Esophagus (tissue), 2 donors: ENCODE data around the gene COL4A1. TPM values are rescaled to one million over a fixed set of nuclear protein-coding genes. Genes with fewer than 3 reads are reported as not detected.

ENCODE experiments used
- H3K27ac ChIP-seq, 2 donors: one replicate each; pipeline ENCODE4 v1.5.1; 2013; ENCODE audit warnings: low read depth in 2 of 2, mild to moderate bottlenecking in 2 of 2, inconsistent platforms in 1 of 2, low read length in 1 of 2, moderate library complexity in 1 of 2
- H3K27me3 ChIP-seq, 2 donors: one replicate each; pipeline ENCODE4 v1.6.1; 2013; ENCODE audit warnings: low read length in 2 of 2, control low read depth in 1 of 2, mild to moderate bottlenecking in 1 of 2; ENCODE audit not compliant: insufficient read depth in 2 of 2, control insufficient read depth in 1 of 2
- H3K36me3 ChIP-seq, 2 donors: one replicate each; pipeline ENCODE4 v1.6.1; 2013; ENCODE audit warnings: low read length in 1 of 2; ENCODE audit not compliant: control insufficient read depth in 2 of 2, insufficient read depth in 2 of 2
- H3K4me1 ChIP-seq, 2 donors: one replicate each; pipeline ENCODE4 v1.6.1; 2013; ENCODE audit warnings: low read length in 1 of 2; ENCODE audit not compliant: control insufficient read depth in 2 of 2, insufficient read depth in 2 of 2
- H3K4me3 ChIP-seq, 2 donors: one replicate each; pipeline ENCODE4 v1.5.1; 2013; ENCODE audit warnings: low read length in 2 of 2, mild to moderate bottlenecking in 2 of 2, low read depth in 1 of 2, moderate library complexity in 1 of 2
- H3K9me3 ChIP-seq, 2 donors: one replicate each; pipeline ENCODE4 v1.6.1; 2013; ENCODE audit warnings: mild to moderate bottlenecking in 2 of 2, low read depth in 1 of 2, low read length in 1 of 2, moderate library complexity in 1 of 2; ENCODE audit not compliant: control insufficient read depth in 2 of 2, insufficient read depth in 1 of 2
- WGBS, 2 donors: extraction: QIAGEN DNeasy Blood & Tissue Kit; methylation state at CpG; one replicate each; pipeline ENCODE4 v1.1.7; 2013; 5-methylcytosine and 5-hydroxymethylcytosine counted together
- polyA plus RNA-seq, 2 donors: library from polyadenylated mRNA; stranded (reverse); fragments of 200-250 nt; gene quantifications; one replicate each; pipeline ENCODE4 v1.2.3, GENCODE V29; 2013
- donor health status: healthy with polysubstance abuse.
- donor health status: Bipolar disorder and iron deficiency.

COL4A1 gene
- polyA plus RNA-seq, 2 donors, result 10.4 to 23.7 TPM

DNA sequence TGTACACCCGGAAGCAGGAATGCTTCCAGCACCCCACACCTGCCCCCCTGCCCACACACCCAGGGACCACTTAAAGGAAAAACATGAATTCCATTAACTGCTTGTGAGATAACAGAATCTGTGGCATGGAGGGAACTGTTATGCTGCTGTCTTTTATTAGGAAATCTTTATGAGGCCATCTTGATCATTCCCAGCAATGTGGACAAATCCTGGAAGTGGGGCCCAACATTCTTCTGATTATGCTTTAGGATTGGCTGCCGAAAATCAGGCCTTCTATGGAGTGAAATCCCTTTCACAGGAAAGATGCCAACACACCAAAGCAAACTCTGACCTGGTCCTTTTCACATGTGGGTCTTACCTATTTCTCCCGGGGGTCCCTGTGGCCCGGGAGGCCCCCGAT lies 114.5 kb downstream of the COL4A1 start:
- Histone ChIP-seq H3K4me3 (no peak overlapping the region), H3K27ac (no peak overlapping the region), H3K27me3 (no peaks in the 10 kb centered on the region), H3K36me3 (peaks cover 0 to 5% of the 10 kb centered on the region in 2 donors), H3K4me1 (no peaks in the 10 kb centered on the region), H3K9me3 (no peaks in the 10 kb centered on the region)
- 89 to 92% methylated on average over 5 of the region's 5 CpGs for WGBS, 2 donors

DNA sequence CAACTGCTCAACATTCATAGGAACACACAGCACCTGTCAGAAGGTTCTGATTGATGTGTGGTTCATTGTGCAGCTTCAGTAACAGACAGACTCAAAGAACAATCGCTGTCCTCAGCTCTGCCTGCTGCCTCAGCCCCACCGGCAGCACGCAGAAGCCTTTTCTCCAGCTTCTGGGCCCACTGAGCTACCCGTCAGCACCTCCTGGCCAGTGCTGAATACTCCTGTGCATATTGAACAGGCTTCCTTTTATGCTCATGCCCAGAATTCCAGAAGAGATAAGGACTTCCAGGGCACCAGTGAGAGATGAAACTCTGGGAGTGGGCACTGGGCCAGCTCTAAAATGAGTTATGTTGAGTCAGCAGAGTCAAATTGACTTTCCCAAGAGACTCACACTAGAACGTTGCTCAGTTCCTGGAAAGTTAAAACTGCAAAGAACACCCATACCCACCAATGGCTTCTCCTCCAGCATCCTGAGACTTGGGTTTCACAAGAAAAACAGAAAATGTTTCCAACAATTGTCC lies 119.3 kb downstream of the COL4A1 start:
- Histone ChIP-seq H3K4me3 (no peak overlapping the region), H3K4me1 (no peaks in the 10 kb centered on the region), H3K27ac (no peak overlapping the region), H3K27me3 (no peaks in the 10 kb centered on the region), H3K9me3 (no peaks in the 10 kb centered on the region), H3K36me3 (peaks cover 0 to 7% of the 10 kb centered on the region in 2 donors)
- WGBS, 2 donors, result 61 to 62% methylated on average over 5 of the region's 5 CpGs

DNA sequence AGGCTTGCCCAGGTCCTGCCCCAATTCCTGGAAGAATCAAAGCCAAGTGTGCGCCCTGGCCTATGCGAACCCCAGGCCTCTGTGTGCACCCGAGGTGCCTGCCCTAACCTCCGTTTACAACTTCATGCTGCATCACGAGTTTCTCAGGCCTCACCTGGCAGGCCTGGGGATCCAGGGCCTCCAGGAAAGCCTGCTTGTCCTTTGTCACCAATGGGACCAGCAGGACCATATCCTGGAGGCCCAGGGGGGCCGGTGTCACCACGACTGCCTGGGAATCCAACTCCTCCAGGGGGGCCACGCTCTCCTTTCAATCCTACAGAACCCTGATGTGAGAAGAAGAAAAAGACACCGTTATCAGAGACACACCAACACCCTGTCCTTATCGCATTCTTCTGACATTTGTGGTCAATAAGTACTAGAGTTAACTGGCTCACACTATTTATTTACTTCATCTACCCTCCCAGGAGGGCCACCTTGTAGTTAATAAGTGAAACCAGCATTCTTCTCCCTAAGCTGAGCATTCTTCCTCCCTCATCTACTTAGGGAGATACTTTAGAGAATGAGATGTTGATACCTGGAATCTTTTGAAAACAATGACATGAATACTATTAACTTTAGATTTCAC lies 120.6 kb downstream of the COL4A1 start:
- Histone ChIP-seq H3K4me1 (no peaks in the 10 kb centered on the region), H3K9me3 (no peaks in the 10 kb centered on the region), H3K36me3 (peaks cover 0 to 7% of the 10 kb centered on the region in 2 donors), H3K4me3 (no peak overlapping the region), H3K27ac (no peak overlapping the region), H3K27me3 (no peaks in the 10 kb centered on the region)
- 74 to 82% methylated on average over 10 of the region's 10 CpGs for WGBS, 2 donors

DNA sequence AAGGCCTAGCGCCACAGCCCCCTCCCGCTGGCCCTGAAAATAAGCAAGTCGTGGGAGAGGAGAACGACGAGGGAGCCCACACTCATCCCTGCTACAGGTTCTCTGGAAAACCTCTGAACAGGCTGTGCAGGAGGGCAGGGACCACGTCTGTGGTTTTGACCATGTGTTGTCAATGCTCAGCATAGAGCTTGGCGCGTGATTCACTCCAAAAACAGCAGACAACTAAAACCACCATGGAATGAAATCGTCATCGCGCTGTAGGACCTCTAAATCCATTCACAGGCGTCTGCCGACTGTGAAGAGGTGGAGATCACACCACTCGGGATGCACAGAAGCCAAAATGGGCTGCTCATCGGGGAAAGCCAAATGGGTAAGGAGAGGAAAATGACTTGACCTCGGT lies 121.3 kb downstream of the COL4A1 start:
- Histone ChIP-seq H3K9me3 (no peaks in the 10 kb centered on the region), H3K4me1 (no peaks in the 10 kb centered on the region), H3K4me3 (no peak overlapping the region), H3K27ac (no peak overlapping the region), H3K36me3 (peaks cover 0 to 7% of the 10 kb centered on the region in 2 donors), H3K27me3 (no peaks in the 10 kb centered on the region)
- 87 to 89% methylated on average over 16 of the region's 16 CpGs for WGBS, 2 donors

DNA sequence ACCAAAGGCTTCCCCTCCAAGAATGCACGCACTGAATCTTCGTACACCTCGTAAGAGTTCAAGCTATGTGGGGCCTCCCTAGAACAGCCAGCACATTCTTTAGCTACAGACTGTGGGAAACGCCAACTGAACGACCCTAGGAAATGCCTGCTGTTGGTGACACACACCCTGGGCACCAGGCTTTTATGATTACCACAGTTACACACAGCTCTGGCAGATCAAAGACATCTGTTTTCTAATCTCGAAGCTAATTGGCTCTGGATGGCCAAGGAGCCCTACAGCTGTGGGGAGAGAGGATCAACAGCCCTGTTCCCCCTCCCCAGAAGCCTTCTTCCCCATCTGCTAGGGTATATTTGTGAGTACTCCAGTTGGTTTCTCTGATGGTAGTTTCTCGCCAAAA lies 123.0 kb downstream of the COL4A1 start:
- Histone ChIP-seq H3K27me3 (no peaks in the 10 kb centered on the region), H3K27ac (no peak overlapping the region), H3K4me1 (no peaks in the 10 kb centered on the region), H3K9me3 (no peaks in the 10 kb centered on the region), H3K36me3 (peaks cover 0 to 7% of the 10 kb centered on the region in 2 donors), H3K4me3 (no peak overlapping the region)
- 73 to 77% methylated on average over 7 of the region's 7 CpGs for WGBS, 2 donors

DNA sequence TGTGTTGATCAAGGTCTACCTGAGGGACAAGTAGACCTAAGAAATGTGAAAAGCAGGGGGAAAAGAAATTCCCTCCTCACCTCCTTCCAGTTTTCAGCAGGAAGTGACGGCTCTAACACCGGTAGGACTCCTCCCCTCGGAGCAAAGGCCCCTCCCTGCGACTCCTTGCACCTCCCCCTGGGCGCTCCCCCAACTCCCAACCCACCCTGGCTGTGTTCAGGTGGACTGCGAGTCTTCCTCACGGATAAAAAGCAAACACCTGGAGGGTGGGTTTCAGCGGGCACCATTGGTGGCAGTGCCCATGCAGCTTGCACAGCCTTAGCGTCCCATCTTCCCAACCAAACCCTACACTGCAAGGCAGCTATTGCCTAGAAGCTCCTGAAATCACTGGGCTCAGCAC lies 124.5 kb downstream of the COL4A1 start:
- Histone ChIP-seq H3K9me3 (no peaks in the 10 kb centered on the region), H3K27me3 (no peaks in the 10 kb centered on the region), H3K4me3 (no peak overlapping the region), H3K4me1 (no peaks in the 10 kb centered on the region), H3K27ac (no peak overlapping the region), H3K36me3 (peaks cover 0 to 7% of the 10 kb centered on the region in 2 donors)
- 88 to 89% methylated on average over 9 of the region's 9 CpGs for WGBS, 2 donors

DNA sequence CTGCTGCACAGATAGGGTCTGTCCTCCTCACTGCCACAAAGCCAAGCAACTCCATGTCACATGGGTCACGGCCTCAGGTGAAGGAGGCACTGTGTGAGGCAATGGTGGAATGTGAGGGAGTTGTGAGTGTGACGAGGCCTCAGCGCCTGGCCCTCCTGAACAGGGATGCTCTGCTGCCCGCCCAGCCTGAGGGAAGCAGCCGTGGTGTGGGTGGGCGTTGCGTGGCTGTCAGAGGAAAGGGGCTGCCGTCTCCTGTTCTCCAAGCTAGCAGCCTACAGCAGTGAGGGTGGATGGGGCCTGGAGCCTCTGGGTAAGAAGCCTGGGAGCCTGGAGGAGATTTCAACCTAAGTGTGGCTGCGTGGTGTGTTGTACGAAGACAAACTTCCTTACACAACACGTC lies 125.0 kb downstream of the COL4A1 start:
- no peak overlapping the region for H3K27ac ChIP-seq
- H3K4me3 ChIP-seq, result no peak overlapping the region
- H3K36me3 ChIP-seq, result peaks cover 0 to 7% of the 10 kb centered on the region in 2 donors
- H3K27me3 ChIP-seq, result no peaks in the 10 kb centered on the region
- no peaks in the 10 kb centered on the region for H3K9me3 ChIP-seq
- 81 to 92% methylated on average over 11 of the region's 11 CpGs for whole genome bisulfite sequencing, 2 donors
- no peaks in the 10 kb centered on the region for H3K4me1 ChIP-seq

DNA sequence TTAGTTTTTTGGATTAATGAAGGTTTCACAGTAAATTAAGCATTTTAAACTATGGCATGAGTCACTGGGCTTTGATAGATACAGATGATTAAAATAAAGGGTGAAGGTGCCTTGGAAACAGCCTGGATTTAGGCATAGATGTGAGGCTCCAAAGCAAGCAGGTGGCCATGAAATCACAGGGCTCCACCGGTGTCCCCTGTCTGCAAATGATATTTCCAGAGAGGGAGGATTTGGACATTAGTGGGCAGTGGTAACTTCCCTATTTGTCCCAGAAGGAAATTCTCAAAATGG lies 127.2 kb downstream of the COL4A1 start:
- Histone ChIP-seq H3K27ac (no peak overlapping the region), H3K4me1 (no peaks in the 10 kb centered on the region), H3K9me3 (no peaks in the 10 kb centered on the region), H3K4me3 (no peak overlapping the region), H3K27me3 (no peaks in the 10 kb centered on the region), H3K36me3 (peaks cover 0 to 7% of the 10 kb centered on the region in 2 donors)
- WGBS, 2 donors, result 85 to 89% methylated on average over 1 of the region's 1 CpG

DNA sequence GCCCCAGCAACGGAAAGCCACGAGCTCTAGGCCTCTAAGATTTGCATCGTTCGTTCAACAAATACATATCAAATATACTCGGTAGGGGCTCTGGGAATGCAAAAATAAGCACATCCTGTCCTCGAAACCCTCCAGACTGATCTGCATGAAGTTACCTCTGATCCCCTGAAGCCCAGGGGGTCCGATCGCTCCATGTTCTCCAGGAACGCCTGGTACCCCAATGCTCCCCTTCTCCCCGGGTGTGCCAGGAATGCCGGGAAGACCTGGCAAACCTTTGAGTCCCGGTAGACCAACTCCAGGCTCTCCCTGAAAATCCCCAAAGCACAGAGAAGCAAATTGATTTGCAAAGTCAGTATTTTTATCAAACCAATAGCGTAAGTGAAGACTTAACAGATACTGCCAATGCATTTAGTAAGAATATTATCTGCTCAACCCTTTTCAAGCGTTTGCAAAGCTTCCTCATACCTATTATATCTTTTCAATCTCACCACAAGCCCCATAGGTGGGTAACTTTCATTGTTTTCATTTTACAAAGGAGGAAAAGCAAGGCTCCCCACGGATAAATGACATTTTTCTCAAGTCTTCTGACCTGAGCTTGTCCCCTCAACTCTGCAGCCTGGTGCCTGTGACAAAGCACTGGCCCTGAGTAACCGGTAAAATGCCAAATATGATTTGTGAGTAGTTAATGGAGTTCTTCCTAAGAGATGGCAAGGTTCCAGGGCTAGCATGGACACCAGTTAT lies 127.7 kb downstream of the COL4A1 start:
- no peaks in the 10 kb centered on the region for H3K9me3 ChIP-seq
- WGBS, 2 donors, result 77 to 87% methylated on average over 16 of the region's 16 CpGs
- H3K27ac ChIP-seq, result no peak overlapping the region
- H3K27me3 ChIP-seq, result no peaks in the 10 kb centered on the region
- H3K36me3 ChIP-seq, result peaks cover 0 to 7% of the 10 kb centered on the region in 2 donors
- H3K4me1 ChIP-seq, result no peaks in the 10 kb centered on the region
- no peak overlapping the region for H3K4me3 ChIP-seq

DNA sequence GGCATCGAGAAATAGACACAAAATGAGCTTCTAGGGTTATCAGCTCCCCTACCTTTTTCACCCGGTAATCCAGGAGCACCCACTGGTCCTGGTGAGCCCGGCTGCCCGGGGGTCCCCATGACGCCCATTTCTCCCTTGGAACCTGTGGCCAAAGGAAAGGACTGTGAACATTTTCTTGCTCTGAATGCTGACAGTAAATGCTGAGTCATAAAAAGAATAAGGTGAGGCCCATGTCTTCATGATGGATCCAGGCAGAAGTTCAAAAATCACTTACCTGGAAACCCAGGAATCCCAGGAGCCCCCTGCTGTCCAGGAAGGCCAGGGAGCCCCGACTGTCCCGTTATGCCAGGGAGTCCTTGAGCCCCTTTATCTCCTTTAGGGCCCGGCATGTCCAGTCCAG lies 129.2 kb downstream of the COL4A1 start:
- 92% methylated on average over 8 of the region's 8 CpGs for WGBS, 2 donors
- H3K4me1 ChIP-seq, result no peaks in the 10 kb centered on the region
- H3K27ac ChIP-seq, result no peak overlapping the region
- H3K27me3 ChIP-seq, result no peaks in the 10 kb centered on the region
- peaks cover 4 to 5% of the 10 kb centered on the region in 2 donors for H3K9me3 ChIP-seq
- H3K4me3 ChIP-seq, result no peak overlapping the region
- H3K36me3 ChIP-seq, result peaks cover 0 to 6% of the 10 kb centered on the region in 2 donors
